ENCODE measurements around the gene SPRR3. TPM values are rescaled to one million over a fixed set of nuclear protein-coding genes. Genes with fewer than 3 reads are reported as not detected.

Gene SPRR3, protein sequence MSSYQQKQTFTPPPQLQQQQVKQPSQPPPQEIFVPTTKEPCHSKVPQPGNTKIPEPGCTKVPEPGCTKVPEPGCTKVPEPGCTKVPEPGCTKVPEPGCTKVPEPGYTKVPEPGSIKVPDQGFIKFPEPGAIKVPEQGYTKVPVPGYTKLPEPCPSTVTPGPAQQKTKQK
- not detected in 2 replicates for total RNA-seq (2014; rRNA removed; shearing (Covaris generic))
- not detected in 2 replicates for polyA plus RNA-seq (2016; fragmentation: Nextera tagmentation; extraction: Ambion mirVana)
- long read RNA-seq: 0 reads

DNA sequence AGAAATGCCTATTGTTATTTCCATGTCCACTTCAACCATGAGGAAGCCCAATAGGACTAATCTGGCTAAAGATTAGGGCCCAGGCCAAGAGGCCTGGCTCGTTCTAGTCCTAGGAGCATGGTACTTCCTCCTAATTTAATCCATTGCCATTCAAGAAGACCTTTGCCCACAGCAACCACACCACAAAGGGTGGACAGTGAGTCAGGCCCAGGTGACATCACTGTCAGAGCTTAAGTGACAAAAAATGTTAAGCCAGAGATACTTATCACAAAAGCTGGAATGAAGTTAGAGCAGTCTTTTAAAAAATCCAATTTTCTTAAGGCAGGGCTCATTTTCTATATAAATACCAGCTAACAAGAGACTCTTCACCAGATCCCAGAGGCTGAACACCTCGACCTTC, at the start of gene SPRR3:
TSS of gene SPRR3 (plus strand) at position 368 of the 400 bp plus-strand sequence. CDS start 1,272 bp downstream, outside the sequence.
- Mint-ChIP-seq H3K36me3 (ENCODE audit: low read depth) (no peaks in the 10 kb centered on the region), H3K27ac (no peak within 1 kb of the TSS), H3K9me3 (peaks cover 3% of the 10 kb centered on the region; the same call in 1 of the 3 replicates), H3K27me3 (ENCODE audit: insufficient read depth, low read depth, poor library complexity) (peaks cover 2% of the 10 kb centered on the region), H3K4me1 (peaks cover 11% of the 10 kb centered on the region; the same call in 2 of the 3 replicates), H3K4me3 (no peak within 1 kb of the TSS)
- Histone ChIP-seq H3K27me3 (ENCODE audit: insufficient read depth) (no peaks in the 10 kb centered on the region), H3K27ac (ENCODE audit: low read depth) (no peak within 1 kb of the TSS), H3F3A (replicated peaks; ENCODE audit: low read depth) (no peaks in the 10 kb centered on the region), H3K36me3 (ENCODE audit: insufficient read depth) (no peaks in the 10 kb centered on the region), H3K79me2 (replicated peaks; ENCODE audit: insufficient read depth) (no peaks in the 10 kb centered on the region), H4K20me1 (replicated peaks; ENCODE audit: insufficient read depth) (no peaks in the 10 kb centered on the region), H3K4me2 (no peak within 1 kb of the TSS), H3K4me1 (ENCODE audit: insufficient read depth) (no peaks in the 10 kb centered on the region; the same call in 1 of the 2 replicates), H3K9me2 (ENCODE audit: insufficient read depth) (no peaks in the 10 kb centered on the region), H2AFZ (no peak within 1 kb of the TSS), H3K4me3 (no peak within 1 kb of the TSS)
- no peak for DNase-seq (ENCODE audit: low spot score)
- TF ChIP-seq EZH2phosphoT487 (IDR thresholded peaks at IDR 0.05; ENCODE audit: unreplicated experiment) (no peak), STAT1 (IDR thresholded peaks at IDR 0.05; ENCODE audit: unreplicated experiment) (no peak), EZH2 (IDR thresholded peaks at IDR 0.05; ENCODE audit: low read depth, unreplicated experiment) (no peak), NANOG (IDR thresholded peaks at IDR 0.05; ENCODE audit: borderline replicate concordance) (no peak), CREB1 (CRISPR knock-in tag; IDR thresholded peaks at IDR 0.05; ENCODE audit: low read depth) (no peak), ZNF331 (CRISPR knock-in tag; IDR thresholded peaks at IDR 0.05; ENCODE audit: low read depth) (no peak), ZNF114 (CRISPR knock-in tag; IDR thresholded peaks at IDR 0.05) (no peak), POLR2AphosphoS5 (IDR thresholded peaks at IDR 0.05; ENCODE audit: low read depth) (no peak), JUNB (IDR thresholded peaks at IDR 0.05; ENCODE audit: unreplicated experiment) (no peak)
- TF ChIP-seq, protein P1, sequence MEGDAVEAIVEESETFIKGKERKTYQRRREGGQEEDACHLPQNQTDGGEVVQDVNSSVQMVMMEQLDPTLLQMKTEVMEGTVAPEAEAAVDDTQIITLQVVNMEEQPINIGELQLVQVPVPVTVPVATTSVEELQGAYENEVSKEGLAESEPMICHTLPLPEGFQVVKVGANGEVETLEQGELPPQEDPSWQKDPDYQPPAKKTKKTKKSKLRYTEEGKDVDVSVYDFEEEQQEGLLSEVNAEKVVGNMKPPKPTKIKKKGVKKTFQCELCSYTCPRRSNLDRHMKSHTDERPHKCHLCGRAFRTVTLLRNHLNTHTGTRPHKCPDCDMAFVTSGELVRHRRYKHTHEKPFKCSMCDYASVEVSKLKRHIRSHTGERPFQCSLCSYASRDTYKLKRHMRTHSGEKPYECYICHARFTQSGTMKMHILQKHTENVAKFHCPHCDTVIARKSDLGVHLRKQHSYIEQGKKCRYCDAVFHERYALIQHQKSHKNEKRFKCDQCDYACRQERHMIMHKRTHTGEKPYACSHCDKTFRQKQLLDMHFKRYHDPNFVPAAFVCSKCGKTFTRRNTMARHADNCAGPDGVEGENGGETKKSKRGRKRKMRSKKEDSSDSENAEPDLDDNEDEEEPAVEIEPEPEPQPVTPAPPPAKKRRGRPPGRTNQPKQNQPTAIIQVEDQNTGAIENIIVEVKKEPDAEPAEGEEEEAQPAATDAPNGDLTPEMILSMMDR (conservative IDR thresholded peaks at IDR 0.05; ENCODE audit: low read depth in 2 of 2): no peak
- TF ChIP-seq, protein P2, sequence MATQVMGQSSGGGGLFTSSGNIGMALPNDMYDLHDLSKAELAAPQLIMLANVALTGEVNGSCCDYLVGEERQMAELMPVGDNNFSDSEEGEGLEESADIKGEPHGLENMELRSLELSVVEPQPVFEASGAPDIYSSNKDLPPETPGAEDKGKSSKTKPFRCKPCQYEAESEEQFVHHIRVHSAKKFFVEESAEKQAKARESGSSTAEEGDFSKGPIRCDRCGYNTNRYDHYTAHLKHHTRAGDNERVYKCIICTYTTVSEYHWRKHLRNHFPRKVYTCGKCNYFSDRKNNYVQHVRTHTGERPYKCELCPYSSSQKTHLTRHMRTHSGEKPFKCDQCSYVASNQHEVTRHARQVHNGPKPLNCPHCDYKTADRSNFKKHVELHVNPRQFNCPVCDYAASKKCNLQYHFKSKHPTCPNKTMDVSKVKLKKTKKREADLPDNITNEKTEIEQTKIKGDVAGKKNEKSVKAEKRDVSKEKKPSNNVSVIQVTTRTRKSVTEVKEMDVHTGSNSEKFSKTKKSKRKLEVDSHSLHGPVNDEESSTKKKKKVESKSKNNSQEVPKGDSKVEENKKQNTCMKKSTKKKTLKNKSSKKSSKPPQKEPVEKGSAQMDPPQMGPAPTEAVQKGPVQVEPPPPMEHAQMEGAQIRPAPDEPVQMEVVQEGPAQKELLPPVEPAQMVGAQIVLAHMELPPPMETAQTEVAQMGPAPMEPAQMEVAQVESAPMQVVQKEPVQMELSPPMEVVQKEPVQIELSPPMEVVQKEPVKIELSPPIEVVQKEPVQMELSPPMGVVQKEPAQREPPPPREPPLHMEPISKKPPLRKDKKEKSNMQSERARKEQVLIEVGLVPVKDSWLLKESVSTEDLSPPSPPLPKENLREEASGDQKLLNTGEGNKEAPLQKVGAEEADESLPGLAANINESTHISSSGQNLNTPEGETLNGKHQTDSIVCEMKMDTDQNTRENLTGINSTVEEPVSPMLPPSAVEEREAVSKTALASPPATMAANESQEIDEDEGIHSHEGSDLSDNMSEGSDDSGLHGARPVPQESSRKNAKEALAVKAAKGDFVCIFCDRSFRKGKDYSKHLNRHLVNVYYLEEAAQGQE (IDR thresholded peaks at IDR 0.05; ENCODE audit: unreplicated experiment): no peak
- TF ChIP-seq, protein P3, sequence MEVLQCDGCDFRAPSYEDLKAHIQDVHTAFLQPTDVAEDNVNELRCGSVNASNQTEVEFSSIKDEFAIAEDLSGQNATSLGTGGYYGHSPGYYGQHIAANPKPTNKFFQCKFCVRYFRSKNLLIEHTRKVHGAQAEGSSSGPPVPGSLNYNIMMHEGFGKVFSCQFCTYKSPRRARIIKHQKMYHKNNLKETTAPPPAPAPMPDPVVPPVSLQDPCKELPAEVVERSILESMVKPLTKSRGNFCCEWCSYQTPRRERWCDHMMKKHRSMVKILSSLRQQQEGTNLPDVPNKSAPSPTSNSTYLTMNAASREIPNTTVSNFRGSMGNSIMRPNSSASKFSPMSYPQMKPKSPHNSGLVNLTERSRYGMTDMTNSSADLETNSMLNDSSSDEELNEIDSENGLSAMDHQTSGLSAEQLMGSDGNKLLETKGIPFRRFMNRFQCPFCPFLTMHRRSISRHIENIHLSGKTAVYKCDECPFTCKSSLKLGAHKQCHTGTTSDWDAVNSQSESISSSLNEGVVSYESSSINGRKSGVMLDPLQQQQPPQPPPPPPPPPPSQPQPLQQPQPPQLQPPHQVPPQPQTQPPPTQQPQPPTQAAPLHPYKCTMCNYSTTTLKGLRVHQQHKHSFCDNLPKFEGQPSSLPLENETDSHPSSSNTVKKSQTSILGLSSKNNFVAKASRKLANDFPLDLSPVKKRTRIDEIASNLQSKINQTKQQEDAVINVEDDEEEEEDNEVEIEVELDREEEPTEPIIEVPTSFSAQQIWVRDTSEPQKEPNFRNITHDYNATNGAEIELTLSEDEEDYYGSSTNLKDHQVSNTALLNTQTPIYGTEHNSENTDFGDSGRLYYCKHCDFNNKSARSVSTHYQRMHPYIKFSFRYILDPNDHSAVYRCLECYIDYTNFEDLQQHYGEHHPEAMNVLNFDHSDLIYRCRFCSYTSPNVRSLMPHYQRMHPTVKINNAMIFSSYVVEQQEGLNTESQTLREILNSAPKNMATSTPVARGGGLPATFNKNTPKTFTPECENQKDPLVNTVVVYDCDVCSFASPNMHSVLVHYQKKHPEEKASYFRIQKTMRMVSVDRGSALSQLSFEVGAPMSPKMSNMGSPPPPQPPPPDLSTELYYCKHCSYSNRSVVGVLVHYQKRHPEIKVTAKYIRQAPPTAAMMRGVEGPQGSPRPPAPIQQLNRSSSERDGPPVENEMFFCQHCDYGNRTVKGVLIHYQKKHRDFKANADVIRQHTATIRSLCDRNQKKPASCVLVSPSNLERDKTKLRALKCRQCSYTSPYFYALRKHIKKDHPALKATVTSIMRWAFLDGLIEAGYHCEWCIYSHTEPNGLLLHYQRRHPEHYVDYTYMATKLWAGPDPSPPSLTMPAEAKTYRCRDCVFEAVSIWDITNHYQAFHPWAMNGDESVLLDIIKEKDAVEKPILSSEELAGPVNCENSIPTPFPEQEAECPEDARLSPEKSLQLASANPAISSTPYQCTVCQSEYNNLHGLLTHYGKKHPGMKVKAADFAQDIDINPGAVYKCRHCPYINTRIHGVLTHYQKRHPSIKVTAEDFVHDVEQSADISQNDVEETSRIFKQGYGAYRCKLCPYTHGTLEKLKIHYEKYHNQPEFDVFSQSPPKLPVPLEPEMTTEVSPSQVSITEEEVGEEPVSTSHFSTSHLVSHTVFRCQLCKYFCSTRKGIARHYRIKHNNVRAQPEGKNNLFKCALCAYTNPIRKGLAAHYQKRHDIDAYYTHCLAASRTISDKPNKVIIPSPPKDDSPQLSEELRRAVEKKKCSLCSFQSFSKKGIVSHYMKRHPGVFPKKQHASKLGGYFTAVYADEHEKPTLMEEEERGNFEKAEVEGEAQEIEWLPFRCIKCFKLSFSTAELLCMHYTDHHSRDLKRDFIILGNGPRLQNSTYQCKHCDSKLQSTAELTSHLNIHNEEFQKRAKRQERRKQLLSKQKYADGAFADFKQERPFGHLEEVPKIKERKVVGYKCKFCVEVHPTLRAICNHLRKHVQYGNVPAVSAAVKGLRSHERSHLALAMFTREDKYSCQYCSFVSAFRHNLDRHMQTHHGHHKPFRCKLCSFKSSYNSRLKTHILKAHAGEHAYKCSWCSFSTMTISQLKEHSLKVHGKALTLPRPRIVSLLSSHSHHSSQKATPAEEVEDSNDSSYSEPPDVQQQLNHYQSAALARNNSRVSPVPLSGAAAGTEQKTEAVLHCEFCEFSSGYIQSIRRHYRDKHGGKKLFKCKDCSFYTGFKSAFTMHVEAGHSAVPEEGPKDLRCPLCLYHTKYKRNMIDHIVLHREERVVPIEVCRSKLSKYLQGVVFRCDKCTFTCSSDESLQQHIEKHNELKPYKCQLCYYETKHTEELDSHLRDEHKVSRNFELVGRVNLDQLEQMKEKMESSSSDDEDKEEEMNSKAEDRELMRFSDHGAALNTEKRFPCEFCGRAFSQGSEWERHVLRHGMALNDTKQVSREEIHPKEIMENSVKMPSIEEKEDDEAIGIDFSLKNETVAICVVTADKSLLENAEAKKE (CRISPR knock-in tag; IDR thresholded peaks at IDR 0.05): no peak
- TF ChIP-seq, protein P4, sequence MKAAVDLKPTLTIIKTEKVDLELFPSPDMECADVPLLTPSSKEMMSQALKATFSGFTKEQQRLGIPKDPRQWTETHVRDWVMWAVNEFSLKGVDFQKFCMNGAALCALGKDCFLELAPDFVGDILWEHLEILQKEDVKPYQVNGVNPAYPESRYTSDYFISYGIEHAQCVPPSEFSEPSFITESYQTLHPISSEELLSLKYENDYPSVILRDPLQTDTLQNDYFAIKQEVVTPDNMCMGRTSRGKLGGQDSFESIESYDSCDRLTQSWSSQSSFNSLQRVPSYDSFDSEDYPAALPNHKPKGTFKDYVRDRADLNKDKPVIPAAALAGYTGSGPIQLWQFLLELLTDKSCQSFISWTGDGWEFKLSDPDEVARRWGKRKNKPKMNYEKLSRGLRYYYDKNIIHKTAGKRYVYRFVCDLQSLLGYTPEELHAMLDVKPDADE (IDR thresholded peaks at IDR 0.05): no peak
- ATAC-seq: no peak
